ENCODE measurements around the gene OPHN1. TPM values are rescaled to one million over a fixed set of nuclear protein-coding genes. Genes with fewer than 3 reads are reported as not detected.

OPHN1 gene
- 5.6 TPM for polyA plus RNA-seq
- long read RNA-seq, donor 1, partial matches to known transcripts: 0 of 1 reads
- long read RNA-seq, donor 1, other reads (novel, unspliced or antisense): 0 of 1 reads
- long read RNA-seq, donor 2: 0 reads
- long read RNA-seq, donor 3: 0 reads
- long read RNA-seq, donor 4: 0 reads
- long read RNA-seq, donor 5: 0 reads
- long read RNA-seq, donor 6, full-length matches to known transcripts: 2 of 2 reads
- long read RNA-seq, donor 6, partial matches to known transcripts: 0 of 2 reads
- long read RNA-seq, donor 6, other reads (novel, unspliced or antisense): 0 of 2 reads
- long read RNA-seq, donor 7, partial matches to known transcripts: 0 of 2 reads
- long read RNA-seq, donor 7, other reads (novel, unspliced or antisense): 0 of 2 reads
- long read RNA-seq, donor 8: 0 reads
- long read RNA-seq, donor 9: 0 reads
- long read RNA-seq, donor 10: 0 reads
- long read RNA-seq, donor 11, full-length matches to known transcripts: 1 of 1 reads
- long read RNA-seq, donor 11, partial matches to known transcripts: 0 of 1 reads
- long read RNA-seq, donor 11, other reads (novel, unspliced or antisense): 0 of 1 reads

GRCh38 chrX:68433155-68433980 is at the start of gene OPHN1:
OPHN1 (minus strand) TSS chrX:68433495; CDS start chrX:68433020, 475 bp downstream.
- Histone ChIP-seq H3K27me3 (ENCODE audit: control insufficient read depth, insufficient read depth, low read length) (no peaks in the 10 kb centered on the region), H3K36me3 (ENCODE audit: control insufficient read depth, insufficient read depth, low read length) (peaks cover 5% of the 10 kb centered on the region), H3K9me3 (ENCODE audit: control insufficient read depth, low read depth, low read length) (no peaks in the 10 kb centered on the region), H3K4me3 (ENCODE audit: low read length) (peak within 1 kb of the TSS; percentile 74), H3K27ac (ENCODE audit: low read length) (peak within 1 kb of the TSS; percentile 92), H3K4me1 (ENCODE audit: control insufficient read depth, insufficient read depth, low read length) (peaks cover 6% of the 10 kb centered on the region)
- peak; percentile 74 to 88 for DNase-seq
- WGBS (ENCODE audit: insufficient coverage, low lambda C conversion rate): no CpG with 5 or more reads among the region's 57 CpGs

GRCh38 chrX:68480969-68481368 is 47.7 kb upstream of the OPHN1 start:
- WGBS (ENCODE audit: insufficient coverage, low lambda C conversion rate): no CpG with 5 or more reads among the region's 1 CpG
- Histone ChIP-seq H3K9me3 (ENCODE audit: control insufficient read depth, low read depth, low read length) (peaks cover 3% of the 10 kb centered on the region), H3K4me3 (ENCODE audit: low read length) (no peak overlapping the region), H3K4me1 (ENCODE audit: control insufficient read depth, insufficient read depth, low read length) (no peaks in the 10 kb centered on the region), H3K27ac (ENCODE audit: low read length) (no peak overlapping the region), H3K27me3 (ENCODE audit: control insufficient read depth, insufficient read depth, low read length) (no peaks in the 10 kb centered on the region), H3K36me3 (ENCODE audit: control insufficient read depth, insufficient read depth, low read length) (no peaks in the 10 kb centered on the region)
- no peak for DNase-seq

- no peak for DNase-seq
- WGBS (ENCODE audit: insufficient coverage, low lambda C conversion rate): no CpG with 5 or more reads among the region's 4 CpGs
- no peak overlapping the region for H3K4me3 ChIP-seq (ENCODE audit: low read length)
Measured at GRCh38 chrX:68464796-68465195, 31.5 kb upstream of the OPHN1 start.

GRCh38 chrX:68463880-68464279 is 30.6 kb upstream of the OPHN1 start:
- no CpG with 5 or more reads among the region's 1 CpG for WGBS (ENCODE audit: insufficient coverage, low lambda C conversion rate)
- Histone ChIP-seq H3K4me3 (ENCODE audit: low read length) (no peak overlapping the region), H3K9me3 (ENCODE audit: control insufficient read depth, low read depth, low read length) (no peaks in the 10 kb centered on the region), H3K27me3 (ENCODE audit: control insufficient read depth, insufficient read depth, low read length) (no peaks in the 10 kb centered on the region), H3K36me3 (ENCODE audit: control insufficient read depth, insufficient read depth, low read length) (no peaks in the 10 kb centered on the region), H3K27ac (ENCODE audit: low read length) (no peak overlapping the region), H3K4me1 (ENCODE audit: control insufficient read depth, insufficient read depth, low read length) (no peaks in the 10 kb centered on the region)
- DNase-seq: no peak

More at GRCh38 chrX:68464796-68465195, 31.5 kb upstream of the OPHN1 start:
- Histone ChIP-seq H3K27me3 (ENCODE audit: control insufficient read depth, insufficient read depth, low read length) (no peaks in the 10 kb centered on the region), H3K36me3 (ENCODE audit: control insufficient read depth, insufficient read depth, low read length) (no peaks in the 10 kb centered on the region), H3K4me1 (ENCODE audit: control insufficient read depth, insufficient read depth, low read length) (no peaks in the 10 kb centered on the region), H3K27ac (ENCODE audit: low read length) (no peak overlapping the region), H3K9me3 (ENCODE audit: control insufficient read depth, low read depth, low read length) (no peaks in the 10 kb centered on the region)

GRCh38 chrX:68462653-68463052 is 29.4 kb upstream of the OPHN1 start:
- Histone ChIP-seq H3K9me3 (ENCODE audit: control insufficient read depth, low read depth, low read length) (no peaks in the 10 kb centered on the region), H3K27ac (ENCODE audit: low read length) (no peak overlapping the region), H3K27me3 (ENCODE audit: control insufficient read depth, insufficient read depth, low read length) (no peaks in the 10 kb centered on the region), H3K4me3 (ENCODE audit: low read length) (no peak overlapping the region), H3K4me1 (ENCODE audit: control insufficient read depth, insufficient read depth, low read length) (no peaks in the 10 kb centered on the region), H3K36me3 (ENCODE audit: control insufficient read depth, insufficient read depth, low read length) (no peaks in the 10 kb centered on the region)
- peak in 1 of 2 donors; percentile 31 for DNase-seq
- no CpG with 5 or more reads among the region's 8 CpGs for WGBS (ENCODE audit: insufficient coverage, low lambda C conversion rate)

GRCh38 chrX:68462197-68462596 is 28.9 kb upstream of the OPHN1 start:
- H3K4me3 ChIP-seq (ENCODE audit: low read length): no peak overlapping the region
- WGBS (ENCODE audit: insufficient coverage, low lambda C conversion rate): no CpG with 5 or more reads among the region's 8 CpGs
- H3K36me3 ChIP-seq (ENCODE audit: control insufficient read depth, insufficient read depth, low read length): no peaks in the 10 kb centered on the region
- no peaks in the 10 kb centered on the region for H3K9me3 ChIP-seq (ENCODE audit: control insufficient read depth, low read depth, low read length)
- H3K27me3 ChIP-seq (ENCODE audit: control insufficient read depth, insufficient read depth, low read length): no peaks in the 10 kb centered on the region
- peak; percentile 21 to 56 for DNase-seq
- H3K27ac ChIP-seq (ENCODE audit: low read length): no peak overlapping the region
- no peaks in the 10 kb centered on the region for H3K4me1 ChIP-seq (ENCODE audit: control insufficient read depth, insufficient read depth, low read length)

- Histone ChIP-seq H3K9me3 (ENCODE audit: control insufficient read depth, low read depth, low read length) (no peaks in the 10 kb centered on the region), H3K4me3 (ENCODE audit: low read length) (no peak overlapping the region), H3K27ac (ENCODE audit: low read length) (no peak overlapping the region), H3K4me1 (ENCODE audit: control insufficient read depth, insufficient read depth, low read length) (no peaks in the 10 kb centered on the region), H3K36me3 (ENCODE audit: control insufficient read depth, insufficient read depth, low read length) (no peaks in the 10 kb centered on the region), H3K27me3 (ENCODE audit: control insufficient read depth, insufficient read depth, low read length) (no peaks in the 10 kb centered on the region)
- no peak for DNase-seq
Measured at GRCh38 chrX:68461576-68461975, 28.3 kb upstream of the OPHN1 start.

- no peak for DNase-seq
- Histone ChIP-seq H3K4me3 (ENCODE audit: low read length) (no peak overlapping the region), H3K4me1 (ENCODE audit: control insufficient read depth, insufficient read depth, low read length) (no peaks in the 10 kb centered on the region), H3K27me3 (ENCODE audit: control insufficient read depth, insufficient read depth, low read length) (no peaks in the 10 kb centered on the region), H3K27ac (ENCODE audit: low read length) (no peak overlapping the region), H3K36me3 (ENCODE audit: control insufficient read depth, insufficient read depth, low read length) (no peaks in the 10 kb centered on the region), H3K9me3 (ENCODE audit: control insufficient read depth, low read depth, low read length) (no peaks in the 10 kb centered on the region)
- no CpG with 5 or more reads among the region's 6 CpGs for WGBS (ENCODE audit: insufficient coverage, low lambda C conversion rate)
Measured at GRCh38 chrX:68461093-68461492, 27.8 kb upstream of the OPHN1 start.

GRCh38 chrX:68455151-68455510 is 21.8 kb upstream of the OPHN1 start:
- Histone ChIP-seq H3K9me3 (ENCODE audit: control insufficient read depth, low read depth, low read length) (no peaks in the 10 kb centered on the region), H3K36me3 (ENCODE audit: control insufficient read depth, insufficient read depth, low read length) (no peaks in the 10 kb centered on the region), H3K27ac (ENCODE audit: low read length) (no peak overlapping the region), H3K4me1 (ENCODE audit: control insufficient read depth, insufficient read depth, low read length) (no peaks in the 10 kb centered on the region), H3K27me3 (ENCODE audit: control insufficient read depth, insufficient read depth, low read length) (no peaks in the 10 kb centered on the region), H3K4me3 (ENCODE audit: low read length) (no peak overlapping the region)
- no CpG with 5 or more reads among the region's 4 CpGs for WGBS (ENCODE audit: insufficient coverage, low lambda C conversion rate)
- no peak for DNase-seq

- H3K9me3 ChIP-seq (ENCODE audit: control insufficient read depth, low read depth, low read length): no peaks in the 10 kb centered on the region
- H3K4me1 ChIP-seq (ENCODE audit: control insufficient read depth, insufficient read depth, low read length): no peaks in the 10 kb centered on the region
- H3K36me3 ChIP-seq (ENCODE audit: control insufficient read depth, insufficient read depth, low read length): no peaks in the 10 kb centered on the region
- 100% methylated on average over 1 of the region's 8 CpGs for WGBS (ENCODE audit: insufficient coverage, low lambda C conversion rate)
- DNase-seq: no peak
- no peak overlapping the region for H3K27ac ChIP-seq (ENCODE audit: low read length)
- H3K4me3 ChIP-seq (ENCODE audit: low read length): no peak overlapping the region
- no peaks in the 10 kb centered on the region for H3K27me3 ChIP-seq (ENCODE audit: control insufficient read depth, insufficient read depth, low read length)
Measured at GRCh38 chrX:68454476-68455150, 21.3 kb upstream of the OPHN1 start.

Measured in large intestine (tissue), 12 donors.